GM21360 (cell line): Measurements from ENCODE around the gene SELENOV.

Experiments used
- ATAC-seq: cut with Tn5 transposase; IDR thresholded peaks from one replicate; pipeline ENCODE4 v1.9.1; 2021; ENCODE audit warnings: mild to moderate bottlenecking, moderate library complexity; ENCODE audit not compliant: unreplicated experiment

The SELENOV gene

GRCh38 chr19:39492225-39492624 lies 22.7 kb upstream of the SELENOV start:
- no peak for ATAC-seq

- no peak for ATAC-seq
These were observed 22.2 kb upstream of the SELENOV start for GRCh38 chr19:39492788-39493187.

- no peak for ATAC-seq
These were observed 20.3 kb upstream of the SELENOV start for GRCh38 chr19:39494661-39495060.

DNA sequence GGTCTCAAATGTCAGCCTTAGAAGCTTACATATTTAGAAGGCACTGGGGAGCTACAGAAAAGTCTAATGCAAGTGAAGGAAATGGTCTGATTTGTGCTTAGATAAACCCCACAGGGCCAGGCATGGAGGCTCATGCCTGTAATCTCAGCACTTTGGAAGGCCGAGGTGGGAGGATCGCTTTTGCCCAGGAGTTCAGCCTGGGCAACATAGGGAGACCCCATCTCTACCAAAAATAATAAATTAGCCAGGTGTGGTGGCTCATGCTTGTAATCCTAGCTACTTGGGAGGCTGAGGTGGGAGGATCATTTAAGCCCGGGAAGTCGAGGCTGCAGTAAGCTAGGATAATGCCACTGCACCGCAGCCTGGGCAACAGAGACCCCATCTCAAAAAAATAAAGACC lies 18.9 kb upstream of the SELENOV start:
- no peak for ATAC-seq

GRCh38 chr19:39497701-39497995 lies 17.3 kb upstream of the SELENOV start:
- no peak for ATAC-seq

DNA sequence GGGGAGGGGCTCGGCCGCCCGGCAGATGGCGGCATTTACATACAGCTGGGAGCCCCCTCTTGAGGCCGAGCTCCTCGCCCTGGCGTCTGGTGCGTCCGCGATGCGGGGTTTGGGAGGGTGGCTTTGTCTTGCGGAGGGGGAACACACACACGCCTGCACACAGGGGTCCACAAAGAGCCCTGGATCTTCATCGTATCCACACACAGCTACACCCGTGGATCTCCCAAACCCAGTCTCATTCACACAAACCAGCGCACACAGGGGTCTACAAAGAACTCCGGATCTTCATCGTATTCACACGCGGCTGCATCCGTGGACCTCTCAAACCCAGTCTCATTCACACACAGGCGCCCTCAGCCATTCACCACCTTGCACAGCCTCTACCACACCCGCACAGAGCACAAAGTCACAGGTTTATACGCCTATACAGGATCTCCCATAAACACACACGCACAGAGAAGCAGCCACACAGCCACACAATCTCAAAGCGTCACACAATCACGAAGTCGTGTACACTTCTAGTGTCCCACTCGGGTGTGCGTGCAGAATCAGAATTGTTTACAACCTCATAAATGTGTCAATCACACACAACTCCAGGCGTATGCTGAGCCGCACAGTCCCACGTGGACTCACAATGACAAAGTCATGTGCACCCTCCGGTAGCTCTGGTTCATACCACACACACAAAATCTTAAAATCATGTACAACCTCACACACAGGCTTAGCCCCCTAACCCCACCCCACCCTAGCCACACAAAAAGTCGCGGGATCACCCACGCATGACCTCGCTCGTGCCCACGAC lies 16.7 kb upstream of the SELENOV start:
- ATAC-seq: no peak

- ATAC-seq: no peak
These were observed 15.9 kb upstream of the SELENOV start, which contains the start of gene DLL3 for GRCh38 chr19:39498798-39499642. DLL3 (plus strand) TSS chr19:39498947; CDS start chr19:39498975, 28 bp downstream.

DNA sequence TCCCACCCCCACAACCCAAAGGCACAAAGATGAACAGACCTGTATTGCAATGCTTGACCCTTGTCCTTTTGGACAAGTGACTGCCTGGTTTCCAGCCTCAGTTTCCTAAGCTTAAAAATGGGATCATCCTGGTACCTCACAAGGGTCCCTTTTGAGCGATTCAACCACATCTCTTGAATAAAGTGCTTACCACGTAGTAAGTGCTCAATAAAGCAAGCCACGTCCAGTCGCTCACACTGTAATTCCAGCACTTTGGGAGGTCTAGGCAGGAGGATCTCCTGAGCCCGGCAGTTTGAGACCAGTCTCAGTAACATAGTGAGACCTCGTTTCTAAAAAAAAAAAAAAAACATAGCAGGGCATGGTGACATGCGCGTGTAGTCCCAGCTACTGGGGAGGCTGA lies 15.0 kb upstream of the SELENOV start:
- ATAC-seq: no peak

- no peak for ATAC-seq
These were observed 14.4 kb upstream of the SELENOV start for GRCh38 chr19:39500543-39500942.

- ATAC-seq: no peak
These were observed 13.6 kb upstream of the SELENOV start for GRCh38 chr19:39501340-39501739.

- no peak for ATAC-seq
These were observed 12.1 kb upstream of the SELENOV start for GRCh38 chr19:39502640-39503417.

DNA sequence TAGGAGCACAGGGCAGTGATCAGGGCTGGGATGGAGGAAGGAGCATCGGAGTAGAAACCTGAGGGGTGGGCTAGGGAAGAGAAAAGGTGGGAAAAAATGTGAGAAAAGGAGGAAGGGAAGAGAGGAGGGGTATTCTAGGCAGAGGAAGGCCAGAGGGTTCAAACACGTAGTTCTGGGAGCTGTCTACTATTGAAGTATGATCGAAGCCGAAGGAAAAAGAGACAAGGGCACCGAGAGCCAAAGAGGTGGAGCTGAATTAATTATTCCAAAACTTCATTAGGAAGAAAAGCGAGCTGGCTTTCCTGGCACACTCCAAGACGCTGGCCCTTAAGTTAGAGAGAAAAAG lies 8.4 kb upstream of the SELENOV start:
- no peak for ATAC-seq

DNA sequence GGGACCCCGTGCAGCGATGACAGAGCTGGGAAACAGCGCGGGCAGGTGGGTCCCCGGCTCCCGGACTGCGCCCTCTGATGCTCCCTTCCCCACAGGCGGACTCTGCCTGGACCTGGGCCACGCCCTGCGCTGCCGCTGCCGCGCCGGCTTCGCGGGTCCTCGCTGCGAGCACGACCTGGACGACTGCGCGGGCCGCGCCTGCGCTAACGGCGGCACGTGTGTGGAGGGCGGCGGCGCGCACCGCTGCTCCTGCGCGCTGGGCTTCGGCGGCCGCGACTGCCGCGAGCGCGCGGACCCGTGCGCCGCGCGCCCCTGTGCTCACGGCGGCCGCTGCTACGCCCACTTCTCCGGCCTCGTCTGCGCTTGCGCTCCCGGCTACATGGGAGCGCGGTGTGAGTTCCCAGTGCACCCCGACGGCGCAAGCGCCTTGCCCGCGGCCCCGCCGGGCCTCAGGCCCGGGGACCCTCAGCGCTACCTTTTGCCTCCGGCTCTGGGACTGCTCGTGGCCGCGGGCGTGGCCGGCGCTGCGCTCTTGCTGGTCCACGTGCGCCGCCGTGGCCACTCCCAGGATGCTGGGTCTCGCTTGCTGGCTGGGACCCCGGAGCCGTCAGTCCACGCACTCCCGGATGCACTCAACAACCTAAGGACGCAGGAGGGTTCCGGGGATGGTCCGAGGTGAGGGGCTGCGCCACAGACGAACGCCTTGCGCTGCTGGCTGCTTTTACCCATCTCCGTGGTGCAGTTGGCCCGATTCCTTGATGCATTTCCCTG lies 7.8 kb upstream of the SELENOV start:
- ATAC-seq: no peak

GRCh38 chr19:39507715-39508364 lies 7.1 kb upstream of the SELENOV start:
- ATAC-seq: no peak

- no peak for ATAC-seq
These were observed 6.3 kb upstream of the SELENOV start for GRCh38 chr19:39508629-39509028.

- no peak for ATAC-seq
These were observed 5.7 kb upstream of the SELENOV start for GRCh38 chr19:39509233-39509632.

DNA sequence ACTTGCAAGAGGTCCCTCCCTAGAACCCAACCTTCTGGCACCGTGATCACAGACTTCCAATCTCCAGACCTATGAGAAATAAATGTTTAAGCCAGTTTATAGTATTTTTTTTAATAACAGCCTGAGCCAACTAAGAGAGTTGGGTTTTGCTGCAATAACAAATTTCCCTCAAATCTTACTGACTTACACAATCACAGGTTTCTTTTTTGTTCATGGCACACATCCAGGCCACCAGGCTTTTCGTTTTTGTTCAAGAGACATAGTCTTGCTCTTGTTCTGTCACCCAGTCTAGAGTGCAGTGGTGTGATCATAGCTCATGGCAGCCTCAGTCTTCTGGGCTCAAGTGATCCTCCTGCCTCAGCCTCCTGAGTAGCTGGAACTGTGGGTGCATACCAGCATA lies 2.0 kb upstream of the SELENOV start:
- ATAC-seq: no peak

DNA sequence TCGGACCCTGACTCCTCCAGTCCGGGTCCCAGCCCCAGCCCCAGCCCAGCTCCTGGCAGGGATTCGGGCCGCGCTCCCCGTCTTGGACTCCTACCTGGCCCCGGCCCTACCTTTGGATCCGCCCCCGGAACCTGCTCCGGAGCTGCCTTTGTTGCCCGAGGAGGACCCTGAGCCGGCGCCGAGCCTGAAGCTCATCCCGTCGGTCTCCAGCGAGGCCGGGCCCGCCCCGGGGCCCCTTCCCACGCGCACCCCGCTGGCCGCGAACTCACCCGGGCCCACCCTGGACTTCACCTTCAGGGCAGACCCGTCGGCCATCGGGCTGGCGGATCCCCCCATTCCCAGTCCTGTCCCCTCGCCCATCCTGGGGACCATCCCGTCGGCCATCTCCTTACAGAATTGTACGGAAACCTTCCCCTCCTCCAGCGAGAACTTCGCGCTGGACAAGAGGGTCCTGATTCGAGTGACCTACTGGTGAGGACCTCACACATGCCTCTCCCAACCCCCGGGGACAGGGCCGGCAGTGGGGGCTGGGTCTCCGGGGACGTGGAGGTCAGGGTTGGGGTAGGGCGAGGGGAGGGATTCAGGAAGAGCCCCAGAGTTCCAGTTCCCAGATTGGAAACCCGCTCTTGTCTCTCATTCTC lies 732 bp downstream of the SELENOV start:
- no peak for ATAC-seq

DNA sequence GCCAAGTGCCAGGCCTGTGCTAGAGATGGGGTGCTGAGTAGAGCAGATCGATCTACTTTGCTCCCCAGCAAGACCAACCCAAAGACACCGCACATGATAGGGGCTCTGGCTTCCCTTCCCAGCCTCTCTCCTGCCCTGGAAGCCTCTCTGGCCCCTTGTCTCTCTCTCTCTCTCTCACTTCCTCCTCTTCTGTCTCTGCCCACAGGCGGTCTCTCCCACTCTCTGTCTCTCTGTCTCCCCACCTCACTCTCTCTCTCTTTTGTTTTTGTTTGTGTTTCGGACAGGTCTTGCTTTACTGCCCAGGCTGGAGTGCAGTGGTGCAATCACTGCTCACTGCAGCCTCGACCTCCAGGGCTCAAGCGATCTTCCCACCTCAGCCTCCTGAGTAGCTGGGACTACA lies 1.3 kb downstream of the SELENOV start:
- no peak for ATAC-seq

DNA sequence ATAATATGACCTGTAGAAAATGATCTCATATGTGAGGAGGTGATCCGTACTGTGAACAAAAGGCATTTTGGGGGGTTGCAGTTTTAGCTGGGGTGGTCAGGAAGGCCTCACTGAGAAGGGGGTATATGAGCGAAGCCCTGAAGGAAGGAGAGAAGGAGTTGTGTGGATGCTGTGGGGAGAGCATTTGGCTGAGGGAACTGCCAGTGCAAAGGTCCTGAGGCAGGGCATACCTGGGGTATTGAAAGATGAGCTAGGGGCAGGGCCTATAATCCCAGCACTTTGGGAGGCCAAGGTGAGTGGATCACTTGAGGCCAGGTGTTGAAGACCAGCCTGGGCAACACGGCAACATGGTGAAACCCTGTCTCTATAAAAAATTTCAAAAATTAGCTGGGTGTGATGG lies 2.5 kb downstream of the SELENOV start:
- ATAC-seq: no peak
